ENCODE measurements around the gene RASSF5. TPM values are rescaled to one million over a fixed set of nuclear protein-coding genes. Genes with fewer than 3 reads are reported as not detected.

The RASSF5 gene
- total RNA-seq, 1 donor from 2014 or later, result 1.2 TPM

- Mint-ChIP-seq H3K4me1 (ENCODE audit: unreplicated experiment) (peaks cover 4% of the 10 kb centered on the region), H3K4me3 (ENCODE audit: unreplicated experiment) (no peak overlapping the region), H3K27me3 (ENCODE audit: unreplicated experiment) (peaks cover 19% of the 10 kb centered on the region), H3K9me3 (ENCODE audit: unreplicated experiment) (no peaks in the 10 kb centered on the region), H3K27ac (ENCODE audit: unreplicated experiment) (no peak overlapping the region), H3K36me3 (ENCODE audit: low read depth, unreplicated experiment) (no peaks in the 10 kb centered on the region)
- no peak for TF ChIP-seq CTCF (IDR thresholded peaks at IDR 0.05; ENCODE audit: unreplicated experiment)
- DNase-seq (ENCODE audit: low spot score), result no peak
Observed at GRCh38 chr1:206512058-206512850, 4.9 kb downstream of the RASSF5 start.

- Mint-ChIP-seq H3K36me3 (ENCODE audit: low read depth, unreplicated experiment) (no peaks in the 10 kb centered on the region), H3K27me3 (ENCODE audit: unreplicated experiment) (peaks cover 19% of the 10 kb centered on the region), H3K9me3 (ENCODE audit: unreplicated experiment) (no peaks in the 10 kb centered on the region), H3K27ac (ENCODE audit: unreplicated experiment) (no peak overlapping the region), H3K4me1 (ENCODE audit: unreplicated experiment) (peaks cover 4% of the 10 kb centered on the region), H3K4me3 (ENCODE audit: unreplicated experiment) (no peak overlapping the region)
- TF ChIP-seq CTCF (IDR thresholded peaks at IDR 0.05; ENCODE audit: unreplicated experiment), result no peak
- DNase-seq (ENCODE audit: low spot score), result no peak
Observed at GRCh38 chr1:206512851-206513180, 5.5 kb downstream of the RASSF5 start.

- Mint-ChIP-seq H3K36me3 (ENCODE audit: low read depth, unreplicated experiment) (no peaks in the 10 kb centered on the region), H3K4me1 (ENCODE audit: unreplicated experiment) (peaks cover 4% of the 10 kb centered on the region), H3K27me3 (ENCODE audit: unreplicated experiment) (peaks cover 14% of the 10 kb centered on the region), H3K27ac (ENCODE audit: unreplicated experiment) (no peak overlapping the region), H3K9me3 (ENCODE audit: unreplicated experiment) (no peaks in the 10 kb centered on the region), H3K4me3 (ENCODE audit: unreplicated experiment) (no peak overlapping the region)
- DNase-seq (ENCODE audit: low spot score), result no peak
- no peak for TF ChIP-seq CTCF (IDR thresholded peaks at IDR 0.05; ENCODE audit: unreplicated experiment)
Observed at GRCh38 chr1:206513312-206514111, 6.2 kb downstream of the RASSF5 start.

- Mint-ChIP-seq H3K4me3 (ENCODE audit: unreplicated experiment) (no peak overlapping the region), H3K4me1 (ENCODE audit: unreplicated experiment) (peaks cover 4% of the 10 kb centered on the region), H3K36me3 (ENCODE audit: low read depth, unreplicated experiment) (no peaks in the 10 kb centered on the region), H3K27me3 (ENCODE audit: unreplicated experiment) (peaks cover 8% of the 10 kb centered on the region), H3K27ac (ENCODE audit: unreplicated experiment) (no peak overlapping the region), H3K9me3 (ENCODE audit: unreplicated experiment) (no peaks in the 10 kb centered on the region)
- TF ChIP-seq CTCF (IDR thresholded peaks at IDR 0.05; ENCODE audit: unreplicated experiment), result no peak
- no peak for DNase-seq (ENCODE audit: low spot score)
Observed at GRCh38 chr1:206514813-206515387, 7.6 kb downstream of the RASSF5 start.

GRCh38 chr1:206516728-206516990, 9.3 kb downstream of the RASSF5 start:
- H3K36me3 Mint-ChIP-seq (ENCODE audit: low read depth, unreplicated experiment), result no peaks in the 10 kb centered on the region
- no peak for TF ChIP-seq CTCF (IDR thresholded peaks at IDR 0.05; ENCODE audit: unreplicated experiment)
- no peak overlapping the region for H3K4me3 Mint-ChIP-seq (ENCODE audit: unreplicated experiment)
- DNase-seq (ENCODE audit: low spot score), result no peak
- H3K27ac Mint-ChIP-seq (ENCODE audit: unreplicated experiment), result no peak overlapping the region
- H3K9me3 Mint-ChIP-seq (ENCODE audit: unreplicated experiment), result no peaks in the 10 kb centered on the region
- H3K4me1 Mint-ChIP-seq (ENCODE audit: unreplicated experiment), result peaks cover 4% of the 10 kb centered on the region
- H3K27me3 Mint-ChIP-seq (ENCODE audit: unreplicated experiment), result peaks cover 8% of the 10 kb centered on the region
